Measurements from ENCODE around the gene GNG7.
"Not testable (repeated sequence)": the region's sequence is repeated elsewhere in the genome, so short reads cannot be mapped to it uniquely, and the experiment has no call there.

The GNG7 gene

DNA sequence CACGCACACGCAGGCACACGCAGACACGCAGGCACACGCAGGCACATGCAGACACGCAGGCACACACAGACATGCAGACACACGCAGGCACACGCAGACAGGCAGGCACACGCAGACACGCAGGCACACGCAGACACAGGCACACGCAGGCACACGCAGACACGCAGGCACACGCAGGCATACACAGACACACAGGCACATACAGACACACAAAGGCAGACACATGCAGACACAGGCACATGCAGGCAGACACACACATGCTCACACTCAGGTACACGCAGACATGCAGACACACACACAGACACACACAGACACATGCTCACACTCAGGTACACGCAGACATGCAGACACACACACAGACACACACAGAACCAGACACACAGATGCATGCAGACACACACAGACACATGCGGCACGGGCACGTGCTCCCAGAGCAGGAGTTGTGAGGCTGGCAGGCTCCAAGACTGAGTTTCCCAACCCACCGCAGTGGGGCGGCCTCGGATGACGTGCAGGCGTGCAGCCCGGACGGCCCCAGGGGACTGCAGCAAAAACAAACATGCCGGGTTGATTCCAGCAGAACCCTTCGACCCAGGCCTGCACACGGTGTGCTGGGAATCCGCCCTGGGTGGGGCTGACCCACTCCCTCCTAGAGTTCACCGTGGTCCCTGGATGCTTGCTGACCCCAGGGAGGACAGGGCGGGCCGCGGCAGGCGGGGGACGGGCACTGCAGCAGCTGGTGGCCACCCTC, 126.6 kb downstream of the GNG7 start:
- DNase-seq (ENCODE audit: low read depth in 2 of 2) = peak in 1 of 2 experiments; percentile 19

DNA sequence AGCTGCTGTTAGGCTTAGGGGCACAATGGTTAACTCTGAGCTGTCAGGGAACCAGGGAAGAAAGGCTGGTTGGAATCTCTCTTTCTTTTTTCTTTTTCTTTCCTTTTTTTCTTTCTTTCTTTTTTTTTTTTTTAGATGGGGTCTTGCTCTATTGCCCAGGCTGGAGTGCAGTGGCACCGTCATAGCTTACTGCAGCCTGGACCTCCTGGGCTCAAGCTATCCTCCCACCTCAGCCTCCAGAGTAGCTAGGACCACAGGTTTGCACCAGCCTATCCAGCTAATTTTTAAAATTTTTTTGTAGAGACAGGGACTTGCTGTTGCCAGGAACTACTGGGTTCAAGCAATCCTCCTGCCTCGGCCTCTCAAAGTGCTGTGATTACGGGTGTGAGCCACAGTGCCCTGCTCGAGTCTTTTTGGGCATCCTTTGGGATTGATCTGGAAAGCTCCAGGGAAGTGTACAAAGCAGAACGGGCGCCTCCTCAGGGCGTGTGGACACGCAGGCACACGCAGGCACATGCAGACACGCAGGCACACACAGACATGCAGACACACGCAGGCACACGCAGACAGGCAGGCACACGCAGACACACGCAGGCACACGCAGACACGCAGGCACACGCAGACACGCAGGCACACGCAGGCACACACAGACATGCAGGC, 127.4 kb downstream of the GNG7 start:
- DNase-seq (ENCODE audit: low read depth in 2 of 2) = no peak

DNA sequence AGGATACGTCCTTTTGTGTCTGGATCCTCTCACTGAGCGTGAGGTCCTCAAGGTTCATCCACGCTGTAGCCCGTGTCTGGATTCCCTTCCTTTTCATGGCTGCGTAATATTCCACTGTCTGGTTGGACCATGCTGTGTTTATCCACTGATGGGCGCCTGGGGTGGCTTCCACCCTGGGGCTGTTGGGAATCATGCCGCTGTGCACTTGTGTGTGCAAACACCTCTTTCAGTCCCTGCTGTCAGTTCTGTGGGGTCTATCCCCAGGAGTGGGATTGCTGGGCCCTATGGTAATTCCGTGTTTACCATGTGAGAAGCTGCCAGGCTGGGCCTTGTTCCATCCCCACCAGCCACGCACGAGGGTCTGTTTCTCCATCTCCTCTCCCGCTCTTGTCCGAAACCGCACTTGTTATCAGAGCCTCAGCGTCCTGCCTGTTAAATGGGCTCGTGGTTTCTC, 128.0 kb downstream of the GNG7 start:
- DNase-seq (ENCODE audit: low read depth in 2 of 2) = no peak

DNA sequence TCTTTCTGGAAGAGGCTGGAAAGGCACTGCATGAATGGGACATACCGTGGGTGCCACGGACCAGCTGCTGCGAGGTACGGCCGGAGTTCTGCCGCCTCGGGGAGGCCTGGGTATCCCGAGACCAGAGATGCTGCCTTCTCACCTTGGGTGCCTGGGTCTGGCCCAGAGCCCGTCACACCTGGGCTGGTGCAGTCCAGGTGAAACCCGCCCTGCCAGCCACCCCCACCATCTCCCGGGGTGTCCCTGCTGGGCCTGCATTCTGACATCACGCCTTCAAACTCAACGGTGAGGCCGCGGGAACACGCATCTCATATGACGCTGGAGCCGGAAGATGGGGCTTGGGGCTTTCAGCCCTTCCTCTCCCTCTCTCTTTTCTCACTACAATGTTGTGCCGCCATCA, 128.6 kb downstream of the GNG7 start:
- DNase-seq (ENCODE audit: low read depth in 2 of 2) = no peak

DNA sequence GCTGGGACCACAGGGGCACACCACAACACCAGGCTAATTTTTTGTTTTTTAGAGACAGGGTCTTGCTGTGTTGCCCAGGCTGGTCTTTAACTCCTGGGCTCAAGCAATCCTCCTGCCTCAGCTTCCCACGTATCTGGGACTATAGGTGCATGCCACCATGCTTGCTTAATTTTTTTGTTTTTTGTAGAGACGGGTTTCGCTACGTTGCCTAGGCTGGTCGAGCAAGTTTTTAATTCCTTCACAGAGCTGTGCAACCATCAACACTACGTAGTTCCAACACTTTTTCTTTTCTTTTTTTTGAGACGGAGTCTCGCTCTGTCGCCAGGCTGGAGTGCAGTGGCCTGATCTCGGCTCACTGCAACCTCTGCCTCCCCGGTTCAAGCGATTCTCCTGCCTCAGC, 130.3 kb downstream of the GNG7 start:
- not testable (repeated sequence) for DNase-seq (ENCODE audit: low read depth in 2 of 2)

DNA sequence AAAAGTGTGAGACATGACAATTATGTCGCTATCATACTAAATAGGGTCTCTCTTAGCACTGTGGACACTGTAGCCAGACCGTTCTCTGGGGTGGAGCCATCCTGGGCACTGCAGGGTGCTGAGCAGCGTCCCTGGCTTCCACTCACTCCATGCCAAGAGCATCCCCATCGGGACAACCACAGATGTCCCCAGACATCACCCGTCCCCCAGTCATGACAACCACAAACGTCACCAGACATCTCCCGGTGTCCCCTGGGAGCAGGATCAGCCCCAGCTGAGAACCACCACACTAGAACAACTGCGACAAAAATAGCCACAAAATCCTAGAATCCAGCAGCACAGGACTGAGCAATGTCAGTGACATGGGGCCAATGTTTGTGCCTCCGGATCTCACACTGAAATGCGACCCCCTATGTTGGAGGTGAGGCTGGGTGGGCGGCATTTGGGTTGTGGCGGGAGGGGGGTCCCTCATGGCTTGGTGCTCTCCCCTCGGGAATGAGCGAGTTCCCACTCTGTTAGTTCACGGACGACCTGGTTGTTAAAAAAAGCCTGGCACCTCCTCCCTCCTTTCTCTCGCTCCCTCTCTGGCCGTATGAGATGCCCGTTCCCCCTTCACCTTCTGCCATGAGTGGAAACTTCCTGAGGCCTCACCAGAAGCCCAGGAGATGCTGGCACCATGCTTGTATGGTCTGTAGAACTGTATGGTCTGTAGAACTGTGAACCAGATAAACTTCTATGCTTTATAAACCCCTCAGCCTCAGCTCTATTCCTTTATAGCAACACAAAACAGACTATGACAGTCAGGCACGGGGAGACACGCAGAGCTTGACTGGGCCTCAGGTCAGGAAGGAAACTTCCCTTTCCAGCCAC, 132.7 kb downstream of the GNG7 start:
- DNase-seq (ENCODE audit: low read depth in 2 of 2) = no peak

DNA sequence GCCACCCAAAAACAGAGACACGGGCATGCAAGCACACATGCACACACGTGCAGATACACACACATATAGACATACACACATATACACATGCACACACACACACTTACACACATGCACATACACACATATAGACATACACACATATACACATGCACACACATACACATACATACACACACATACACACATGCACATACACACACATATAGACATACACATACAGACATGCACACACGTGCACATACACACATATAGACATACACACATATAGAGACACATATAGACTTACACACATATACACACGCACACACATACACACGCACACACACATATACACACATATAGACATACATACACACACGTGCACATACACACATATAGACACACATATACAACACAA, 134.5 kb downstream of the GNG7 start:
- no peak for DNase-seq (ENCODE audit: low read depth in 2 of 2)

DNA sequence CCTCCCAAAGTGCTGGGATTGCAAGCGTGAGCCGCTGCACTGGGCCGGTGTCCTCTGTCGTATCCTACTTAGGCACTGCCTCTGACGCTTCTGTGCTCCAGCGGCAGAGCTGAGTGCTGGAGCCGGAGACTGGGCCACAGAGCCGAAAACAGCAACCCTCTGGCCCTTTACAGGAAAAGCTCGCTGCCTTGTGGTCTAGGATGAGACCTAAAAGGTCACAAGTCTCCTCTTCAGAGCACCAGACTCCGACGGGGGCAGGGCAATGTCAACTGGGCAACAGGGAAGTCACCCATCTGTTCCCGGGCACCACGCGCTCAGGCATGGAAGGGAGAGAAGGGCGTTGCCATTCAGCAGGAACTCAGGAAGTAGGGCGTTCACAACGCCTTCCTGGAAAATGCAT, 134.9 kb downstream of the GNG7 start:
- no peak for DNase-seq (ENCODE audit: low read depth in 2 of 2)

DNA sequence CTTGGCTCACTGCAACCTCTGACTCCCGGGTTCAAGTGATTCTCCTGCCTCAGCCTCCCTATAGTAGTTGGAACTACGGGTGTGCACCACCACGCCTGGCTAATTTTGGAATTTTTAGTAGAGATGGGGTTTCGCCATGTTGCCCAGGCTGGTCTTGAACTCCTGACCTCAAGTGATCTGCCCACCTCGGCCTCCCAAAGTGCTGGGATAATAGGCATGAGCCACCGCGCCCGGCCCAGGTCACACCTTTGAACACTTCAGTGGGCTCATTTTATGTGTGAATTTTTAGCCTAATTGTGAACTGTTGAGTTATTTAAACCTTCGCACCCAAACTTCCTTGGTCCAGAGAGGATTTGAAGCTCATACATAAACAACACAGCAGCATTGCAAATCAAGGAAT, 138.9 kb downstream of the GNG7 start:
- DNase-seq (ENCODE audit: low read depth in 2 of 2) = not testable (repeated sequence)

DNA sequence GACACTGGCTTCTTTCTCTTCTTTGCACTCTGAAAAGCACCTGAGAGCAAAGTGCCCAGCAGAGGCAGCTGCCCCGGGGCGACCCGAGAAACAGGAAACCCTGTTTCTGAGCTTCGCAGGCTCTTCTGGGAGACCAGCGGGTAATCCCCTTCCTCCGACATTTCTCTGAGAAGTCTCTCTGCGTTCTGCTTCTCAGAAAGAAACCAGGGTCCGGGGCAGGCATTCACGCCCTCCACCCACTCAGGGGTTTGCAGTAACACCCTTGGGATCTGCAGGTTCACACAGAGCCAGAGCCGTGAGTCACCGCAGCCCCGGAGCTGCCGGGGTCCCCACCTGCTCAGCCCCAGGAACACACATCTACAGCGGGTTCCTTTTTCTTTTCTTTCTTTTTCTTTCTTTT, 140.6 kb downstream of the GNG7 start:
- no peak for DNase-seq (ENCODE audit: low read depth in 2 of 2)

DNA sequence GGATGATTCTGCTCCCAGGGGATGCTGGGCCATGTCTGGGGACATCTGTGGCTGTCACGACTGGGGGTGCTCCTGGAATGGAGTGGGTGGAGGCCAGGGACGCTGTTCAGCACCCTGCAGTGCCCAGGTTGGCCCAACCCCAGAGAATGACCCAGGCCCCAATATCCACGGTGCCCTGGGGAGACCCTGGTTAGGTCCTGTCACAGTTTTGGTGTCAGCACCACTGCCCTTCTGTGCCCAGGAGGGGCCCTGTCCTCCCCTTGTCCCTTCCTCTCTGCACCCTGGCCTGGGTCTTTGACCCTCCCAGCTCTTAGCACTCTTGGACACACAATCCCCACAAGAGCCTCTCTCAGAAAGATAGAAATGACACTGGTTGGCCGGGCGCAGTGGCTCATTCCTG, 141.3 kb downstream of the GNG7 start:
- DNase-seq (ENCODE audit: low read depth in 2 of 2) = no peak

DNA sequence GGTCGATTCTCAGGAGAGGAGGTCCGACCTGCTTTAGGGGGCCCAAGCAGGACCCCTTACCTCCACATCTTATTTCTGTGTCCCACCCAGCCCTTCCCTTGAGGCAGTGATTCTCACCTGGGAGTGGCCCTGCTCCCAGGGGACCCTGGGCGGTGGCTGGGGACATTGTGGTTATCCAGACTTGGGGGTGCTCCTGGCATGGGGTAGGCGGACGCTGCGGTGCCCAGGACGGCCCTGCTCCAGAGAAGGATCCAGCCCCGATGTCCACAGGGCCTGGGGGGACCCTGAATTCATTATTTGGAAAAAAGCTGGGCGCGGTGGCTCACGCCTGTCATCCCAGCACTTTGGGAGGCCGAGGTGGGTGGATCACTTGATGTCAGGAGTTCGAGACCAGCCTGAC, 142.1 kb downstream of the GNG7 start:
- DNase-seq (ENCODE audit: low read depth in 2 of 2) = no peak

DNA sequence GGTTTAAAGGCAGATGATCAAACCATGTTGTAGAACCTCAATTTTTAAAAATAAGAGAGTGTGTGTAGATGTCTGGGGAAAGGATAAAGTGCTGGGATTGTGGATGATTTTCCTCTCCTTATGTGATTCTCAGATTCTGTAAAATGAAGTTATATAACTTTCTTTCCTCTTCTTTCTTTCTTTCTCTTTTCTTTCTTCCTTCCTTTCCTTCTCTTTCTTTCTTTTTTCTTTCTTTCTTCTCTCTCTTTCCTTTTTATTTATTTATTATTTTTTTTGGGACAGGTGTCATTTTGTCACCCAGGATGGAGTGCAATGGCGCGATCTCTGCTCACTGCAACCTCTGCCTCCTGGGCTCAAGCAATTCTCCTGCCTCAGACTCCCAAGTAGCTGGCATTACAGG, 144.0 kb downstream of the GNG7 start:
- DNase-seq (ENCODE audit: low read depth in 2 of 2) = no peak

DNA sequence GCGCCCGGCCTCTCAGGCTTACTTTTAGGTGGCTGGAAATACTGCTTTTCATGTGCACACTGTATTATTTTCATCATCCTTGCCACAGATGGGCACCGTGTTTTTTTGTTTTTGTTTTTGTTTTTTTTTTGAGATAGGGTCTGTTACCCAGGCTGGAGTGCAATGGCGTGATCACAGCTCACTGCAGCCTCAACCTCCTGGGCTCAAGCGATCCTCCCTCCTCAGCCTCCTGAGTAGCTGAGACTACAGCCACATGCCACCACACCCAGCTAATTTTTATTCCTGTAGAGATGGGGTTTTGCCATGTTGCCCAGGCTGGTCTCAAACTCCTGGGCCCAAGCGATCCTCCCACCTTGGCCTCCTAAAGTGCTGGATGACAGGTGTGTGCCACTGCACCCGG, 144.4 kb downstream of the GNG7 start:
- not testable (repeated sequence) for DNase-seq (ENCODE audit: low read depth in 2 of 2)

DNA sequence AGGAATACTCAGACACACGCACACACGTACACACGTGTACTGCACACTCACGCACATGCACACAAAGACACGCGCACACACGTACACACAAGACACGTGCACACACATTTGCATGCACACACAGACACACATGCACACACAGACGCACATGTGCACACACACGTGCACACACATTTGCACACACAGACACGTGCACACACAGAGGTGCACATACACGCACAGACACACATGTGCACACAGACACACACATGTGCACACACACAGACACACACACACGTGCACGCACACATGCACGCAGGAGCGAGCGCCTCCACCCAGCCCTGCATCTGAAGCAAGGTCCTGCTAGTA, 145.4 kb downstream of the GNG7 start:
- no peak for DNase-seq (ENCODE audit: low read depth in 2 of 2)

DNA sequence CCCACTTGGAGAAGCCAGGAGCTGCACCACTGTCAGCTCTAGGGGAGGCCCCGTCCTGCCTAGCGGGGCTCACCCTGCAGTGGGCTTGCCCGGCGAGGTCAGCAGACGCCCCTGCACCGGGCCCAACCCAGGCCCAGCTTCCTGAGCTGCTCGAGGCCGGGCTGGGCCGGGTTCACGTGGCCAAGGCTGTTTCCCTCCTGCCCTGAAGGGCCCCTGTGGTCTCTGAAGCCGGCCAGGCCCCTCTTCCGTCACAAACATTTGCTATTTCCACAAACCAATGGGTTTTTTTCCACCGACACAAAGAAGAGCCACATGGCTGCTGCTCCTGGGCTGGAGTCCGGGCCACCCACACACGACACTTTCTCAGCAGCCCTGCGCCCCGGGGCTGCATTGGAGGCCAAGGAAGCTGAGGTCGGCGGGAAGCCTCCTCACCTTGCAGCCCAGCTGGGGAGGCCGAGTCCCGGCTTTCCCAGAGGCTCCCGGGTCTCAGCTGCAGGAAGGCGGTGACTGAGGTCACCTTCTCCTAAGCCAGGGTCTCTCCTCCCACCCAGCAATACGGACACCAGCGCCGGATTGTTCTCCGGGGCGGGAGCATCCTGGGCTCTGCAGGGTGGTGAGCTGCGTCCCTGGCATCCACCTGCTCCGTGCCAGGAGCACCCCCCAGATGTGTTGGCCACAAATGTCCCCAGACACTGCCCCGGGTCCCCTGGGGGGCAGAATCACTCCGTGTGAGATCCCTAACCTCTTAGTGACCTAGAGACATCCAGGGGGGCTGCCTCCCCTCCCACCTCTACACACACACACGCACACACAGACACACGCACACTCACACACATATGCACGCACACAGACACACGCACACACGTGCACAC, 146.0 kb downstream of the GNG7 start:
- DNase-seq (ENCODE audit: low read depth in 2 of 2) = no peak

DNA sequence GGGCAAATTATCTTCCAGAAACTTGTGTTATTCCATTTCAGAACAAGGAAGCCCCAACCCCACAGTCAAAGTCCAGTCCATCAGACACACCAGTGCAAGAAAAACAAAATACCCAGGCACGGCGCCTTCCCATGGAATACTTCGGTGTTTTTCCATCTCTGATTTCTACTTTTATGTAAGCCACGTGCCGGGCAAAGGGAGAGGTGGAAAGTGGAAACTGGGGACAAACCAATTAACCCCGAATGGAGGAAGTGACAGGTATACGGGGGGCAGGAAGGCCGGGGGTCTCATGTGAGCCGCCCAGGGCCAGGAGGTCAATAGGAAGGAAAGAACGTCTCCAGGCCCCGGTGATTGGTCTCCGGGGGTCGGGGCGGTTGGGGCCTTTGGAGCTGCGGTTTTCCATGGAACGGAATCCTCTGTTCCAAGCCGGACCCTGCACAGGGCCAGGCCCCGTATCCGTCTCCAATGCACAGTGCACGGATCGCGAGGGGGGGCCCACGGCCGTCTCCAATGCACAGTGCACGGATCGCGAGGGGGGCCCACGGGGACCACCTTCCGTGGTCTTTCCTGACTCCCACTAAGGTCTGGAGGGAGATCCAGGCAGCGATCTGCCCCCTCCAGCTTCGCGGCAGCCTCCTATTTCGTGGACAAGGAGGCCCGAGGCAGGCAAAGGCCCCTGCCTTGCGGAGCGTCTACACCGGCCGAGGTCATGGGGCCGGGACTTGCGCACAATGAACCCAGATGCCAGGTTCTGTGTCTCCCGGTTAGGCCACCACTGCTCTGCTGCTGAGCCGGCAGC, 146.9 kb downstream of the GNG7 start:
- no peak for DNase-seq (ENCODE audit: low read depth in 2 of 2)

DNA sequence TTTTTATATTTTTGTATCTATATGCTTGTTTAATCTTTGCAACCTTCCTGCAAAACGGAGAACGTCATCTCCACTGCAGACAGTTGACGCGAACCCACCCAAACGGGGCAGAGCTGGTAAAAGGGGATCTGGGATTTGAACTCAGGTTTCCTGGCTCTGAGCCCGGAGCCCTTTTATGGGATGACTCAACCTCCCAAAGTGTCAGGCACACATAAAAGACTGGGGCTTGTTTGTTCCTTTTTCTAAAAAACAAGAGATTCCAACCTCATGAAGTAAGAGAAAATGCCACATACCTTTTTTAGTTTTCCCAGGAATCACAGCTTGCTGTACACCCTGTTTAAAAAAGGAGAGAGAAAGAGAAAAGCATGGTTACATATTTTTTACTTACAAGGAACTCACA, 147.6 kb downstream of the GNG7 start:
- no peak for DNase-seq (ENCODE audit: low read depth in 2 of 2)

DNA sequence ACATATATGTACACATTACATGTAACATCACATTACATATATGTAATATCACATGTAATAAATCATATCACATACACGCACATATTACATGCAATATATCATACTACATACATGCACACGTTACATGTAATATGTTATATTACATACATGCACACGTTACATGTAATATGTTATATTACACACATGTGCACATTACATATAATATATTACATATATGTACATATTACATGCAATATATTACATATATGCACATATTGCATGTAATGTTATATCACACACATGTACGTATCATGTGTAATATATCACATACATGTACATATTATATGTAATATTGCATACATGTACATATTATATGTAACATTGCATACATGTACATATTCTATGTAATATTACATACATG, 149.0 kb downstream of the GNG7 start:
- no peak for DNase-seq (ENCODE audit: low read depth in 2 of 2)

DNA sequence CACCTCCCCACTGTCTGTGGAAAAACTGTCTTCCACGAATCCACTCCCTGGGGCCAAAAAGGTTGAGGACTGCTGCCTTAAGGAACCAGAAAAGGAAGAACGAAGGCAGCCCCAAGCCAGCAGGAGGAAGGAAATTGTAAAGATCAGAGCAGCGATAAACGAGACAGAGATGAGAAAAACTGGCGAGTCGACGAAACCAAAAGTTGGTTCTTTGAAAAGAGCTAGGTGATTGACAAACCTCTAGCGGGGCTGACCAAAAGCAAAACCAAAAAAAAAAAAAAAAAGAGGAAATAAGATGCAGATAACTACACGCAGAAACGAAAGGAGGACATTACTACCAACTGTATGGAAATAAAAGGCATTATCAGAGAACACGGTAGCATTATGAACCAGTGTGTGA, 149.6 kb downstream of the GNG7 start:
- DNase-seq (ENCODE audit: low read depth in 2 of 2) = no peak

DNA sequence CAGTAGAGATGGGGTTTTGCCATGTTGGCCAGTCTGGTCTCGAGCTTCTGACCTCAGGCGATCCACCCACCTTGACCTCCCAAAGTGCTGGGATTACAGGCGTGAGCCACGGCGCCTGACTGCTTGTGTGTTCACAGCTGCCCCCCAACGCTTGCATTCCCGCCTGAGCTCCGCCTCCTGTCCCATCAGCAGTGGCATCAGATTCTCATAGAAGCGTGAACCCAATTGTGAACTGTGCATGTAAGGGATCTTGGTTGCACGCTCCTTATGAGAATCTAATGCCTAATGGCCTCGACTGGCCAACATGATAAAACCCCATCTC, 150.7 kb downstream of the GNG7 start:
- DNase-seq (ENCODE audit: low read depth in 2 of 2) = no peak

All from fibroblast of skin of left biceps (primary cell).